HG02759 (cell line): ENCODE measurements around the gene PLEKHG4B.

ENCODE experiments used
- ATAC-seq: cut with Tn5 transposase; IDR thresholded peaks from one replicate; pipeline ENCODE4 v1.9.1; 2021; ENCODE audit warnings: mild to moderate bottlenecking, moderate library complexity; ENCODE audit not compliant: unreplicated experiment

The PLEKHG4B gene

GRCh38 chr5:167982-168660 is 76.2 kb downstream of the PLEKHG4B start:
- ATAC-seq: no peak

- no peak for ATAC-seq
These were observed 77.2 kb downstream of the PLEKHG4B start for GRCh38 chr5:169071-169727.

GRCh38 chr5:169728-170094 is 77.7 kb downstream of the PLEKHG4B start:
- no peak for ATAC-seq

- ATAC-seq: no peak
These were observed 79.2 kb downstream of the PLEKHG4B start for GRCh38 chr5:170971-171800.

GRCh38 chr5:171801-172331 is 79.9 kb downstream of the PLEKHG4B start:
- no peak for ATAC-seq

GRCh38 chr5:172421-172820 is 80.5 kb downstream of the PLEKHG4B start:
- no peak for ATAC-seq

- no peak for ATAC-seq
These were observed 80.9 kb downstream of the PLEKHG4B start for GRCh38 chr5:172841-173251.

- ATAC-seq: no peak
These were observed 81.7 kb downstream of the PLEKHG4B start for GRCh38 chr5:173392-174290.

GRCh38 chr5:174291-174600 is 82.3 kb downstream of the PLEKHG4B start:
- ATAC-seq: no peak

GRCh38 chr5:174876-175465 is 83.0 kb downstream of the PLEKHG4B start:
- no peak for ATAC-seq

- no peak for ATAC-seq
These were observed 84.4 kb downstream of the PLEKHG4B start for GRCh38 chr5:176296-176823.

GRCh38 chr5:178110-178509 is 86.1 kb downstream of the PLEKHG4B start:
- no peak for ATAC-seq

- ATAC-seq: no peak
These were observed 87.4 kb downstream of the PLEKHG4B start for GRCh38 chr5:179401-179800.

GRCh38 chr5:180286-180918 is 88.4 kb downstream of the PLEKHG4B start:
- ATAC-seq: no peak

GRCh38 chr5:181160-181559 is 89.2 kb downstream of the PLEKHG4B start:
- ATAC-seq: no peak

GRCh38 chr5:181566-181965 is 89.6 kb downstream of the PLEKHG4B start:
- no peak for ATAC-seq

GRCh38 chr5:182126-182525 is 90.2 kb downstream of the PLEKHG4B start:
- no peak for ATAC-seq

- ATAC-seq: no peak
These were observed 92.5 kb downstream of the PLEKHG4B start for GRCh38 chr5:184471-184870.
